Loucy (cell line): ENCODE results near the gene WDR31.

Experiments
- H2AFZ ChIP-seq: fragments of 200-600 bp; sonication (generic); 2 replicates; pipeline ENCODE4 v1.6.0; 2016; ENCODE audit warnings: antibody characterized with exemption, mild to moderate bottlenecking, low read length, moderate library complexity
- H3F3A ChIP-seq: fragments of 200-600 bp; 2 replicates; pipeline ENCODE4 v1.6.0; 2016; ENCODE audit warnings: antibody characterized with exemption, low read depth, mild to moderate bottlenecking
- H3K27me3 ChIP-seq: fragments of 200-600 bp; sonication (generic); 2 replicates; pipeline ENCODE4 v1.6.1; 2014; ENCODE audit warnings: low read length, mild to moderate bottlenecking; ENCODE audit not compliant: insufficient read depth, poor library complexity, severe bottlenecking
- H3K36me3 ChIP-seq: fragments of 200-600 bp; sonication (generic); 2 replicates; pipeline ENCODE4 v1.6.1; 2016; ENCODE audit warnings: low read length; ENCODE audit not compliant: insufficient read depth
- H3K4me1 ChIP-seq: fragments of 200-600 bp; sonication (generic); 2 replicates; pipeline ENCODE4 v1.5.1; 2014; ENCODE audit warnings: low read length, mild to moderate bottlenecking; ENCODE audit not compliant: insufficient read depth, poor library complexity, severe bottlenecking
- H3K4me2 ChIP-seq: fragments of 200-600 bp; sonication (generic); 2 replicates; pipeline ENCODE4 v1.6.0; 2014; ENCODE audit warnings: antibody characterized with exemption, low read length, low read depth, mild to moderate bottlenecking; ENCODE audit not compliant: poor library complexity, severe bottlenecking
- H3K4me3 ChIP-seq: fragments of 200-600 bp; sonication (generic); 2 replicates; pipeline ENCODE4 v1.5.1; 2014; ENCODE audit warnings: low read length, mild to moderate bottlenecking, mixed read lengths; ENCODE audit not compliant: poor library complexity, severe bottlenecking
- H3K79me2 ChIP-seq: fragments of 200-600 bp; sonication (generic); 2 replicates; pipeline ENCODE4 v1.6.1; 2014; ENCODE audit warnings: low read length; ENCODE audit not compliant: insufficient read depth
- H3K9ac ChIP-seq: fragments of 200-600 bp; sonication (generic); 2 replicates; pipeline ENCODE4 v1.6.0; 2014; ENCODE audit warnings: mild to moderate bottlenecking, low read depth, low read length, moderate library complexity; ENCODE audit not compliant: poor library complexity, severe bottlenecking
- H3K9me2 ChIP-seq: fragments of 200-600 bp; sonication (generic); replicated peaks from 2 replicates; pipeline ENCODE4 v1.6.1; 2016; ENCODE audit warnings: low read depth, low read length, mixed read lengths
- H3K9me3 ChIP-seq: fragments of 200-600 bp; sonication (generic); 2 replicates; pipeline ENCODE4 v1.6.1; 2014; ENCODE audit warnings: mild to moderate bottlenecking, antibody characterized with exemption, low read length, low read depth; ENCODE audit not compliant: insufficient read depth
- H4K20me1 ChIP-seq: fragments of 200-600 bp; sonication (generic); 2 replicates; pipeline ENCODE4 v1.6.0; 2014; ENCODE audit warnings: antibody characterized with exemption, low read length, mild to moderate bottlenecking; ENCODE audit not compliant: insufficient read depth, poor library complexity, severe bottlenecking
- CTCF ChIP-seq: fragments of 200-600 bp; sonication (generic); conservative IDR thresholded peaks from 2 replicates; pipeline ENCODE4 v1.5.1; 2014; ENCODE audit warnings: mild to moderate bottlenecking, antibody characterized with exemption, low read length
- EZH2phosphoT487 ChIP-seq: fragments of 200-600 bp; IDR thresholded peaks from 2 replicates; pipeline ENCODE4 v1.6.1; 2018; ENCODE audit warnings: antibody characterized with exemption, mild to moderate bottlenecking, moderate library complexity, borderline replicate concordance

Gene WDR31

GRCh38 chr9:113293285-113293878, 46.7 kb downstream of the WDR31 start:
- Histone ChIP-seq H3K9ac (no peak overlapping the region), H3K4me3 (no peak overlapping the region), H3K27me3 (no peaks in the 10 kb centered on the region), H3K4me1 (no peaks in the 10 kb centered on the region), H3K79me2 (no peaks in the 10 kb centered on the region), H3K9me2 (no peaks in the 10 kb centered on the region), H2AFZ (no peak overlapping the region), H3K36me3 (peaks cover 55% of the 10 kb centered on the region; the same call in 1 of the 2 replicates), H3F3A (no peaks in the 10 kb centered on the region; the same call in 1 of the 2 replicates), H3K9me3 (no peaks in the 10 kb centered on the region), H4K20me1 (no peaks in the 10 kb centered on the region), H3K4me2 (no peak overlapping the region)
- TF ChIP-seq EZH2phosphoT487: no peak
- TF ChIP-seq CTCF: no peak

- Histone ChIP-seq H3K9me2 (no peaks in the 10 kb centered on the region), H3K9ac (no peak overlapping the region), H3K4me2 (no peak overlapping the region), H4K20me1 (no peaks in the 10 kb centered on the region), H3K36me3 (peaks cover 83% of the 10 kb centered on the region; the same call in 1 of the 2 replicates), H3K79me2 (no peaks in the 10 kb centered on the region), H3K4me1 (no peaks in the 10 kb centered on the region), H3K4me3 (no peak overlapping the region), H2AFZ (no peak overlapping the region), H3K9me3 (no peaks in the 10 kb centered on the region), H3K27me3 (no peaks in the 10 kb centered on the region), H3F3A (no peaks in the 10 kb centered on the region; the same call in 1 of the 2 replicates)
- no peak for TF ChIP-seq CTCF
- no peak for TF ChIP-seq EZH2phosphoT487
These were observed 49.9 kb downstream of the WDR31 start for GRCh38 chr9:113290052-113290607.

GRCh38 chr9:113289091-113289490, 51.0 kb downstream of the WDR31 start:
- Histone ChIP-seq H3F3A (no peaks in the 10 kb centered on the region; the same call in 1 of the 2 replicates), H4K20me1 (no peaks in the 10 kb centered on the region), H3K4me2 (no peak overlapping the region), H3K4me3 (no peak overlapping the region), H3K79me2 (no peaks in the 10 kb centered on the region), H2AFZ (no peak overlapping the region), H3K9me3 (no peaks in the 10 kb centered on the region), H3K36me3 (peaks cover 92% of the 10 kb centered on the region; the same call in 1 of the 2 replicates), H3K4me1 (no peaks in the 10 kb centered on the region), H3K9me2 (no peaks in the 10 kb centered on the region), H3K27me3 (no peaks in the 10 kb centered on the region), H3K9ac (no peak overlapping the region)
- TF ChIP-seq EZH2phosphoT487 (no peak), CTCF (no peak)
